Stimulated activated CD4-positive, alpha-beta T cell treated with anti-CD3 and anti-CD28 coated beads, Interleukin-4, amount 100 ng/mL, for 4 hours (primary cell): ENCODE data around the gene B4GALT3.
A peak's percentile ranks its signal among the peaks of the same experiment; 100 is the strongest.
"Not testable (repeated sequence)": the region's sequence is repeated elsewhere in the genome, so short reads cannot be mapped to it uniquely, and the experiment has no call there.

Experiments
- DNase-seq, 2 experiments: peaks; one replicate each; pipeline ENCODE4 v3.0.0-alpha.2; 2020

Gene B4GALT3

GRCh38 chr1:161177112-161177935, at the start of gene B4GALT3:
Gene B4GALT3, minus strand, starts transcription at chr1:161177507. Its CDS starts 1,447 bp downstream, at chr1:161176060.
- DNase-seq, result peak; percentile 92 to 99

- no peak for DNase-seq
Observed at GRCh38 chr1:161226759-161227158, 49.5 kb upstream of the B4GALT3 start.

- DNase-seq, result no peak
Observed at GRCh38 chr1:161226320-161226711, 49.0 kb upstream of the B4GALT3 start.

- DNase-seq, result peak; percentile 75 to 93
Observed at GRCh38 chr1:161225534-161226319, 48.4 kb upstream of the B4GALT3 start, which contains the start of gene TOMM40L. Gene TOMM40L, plus strand, starts transcription at chr1:161226060. Its CDS starts 430 bp downstream, at chr1:161226490.

DNA sequence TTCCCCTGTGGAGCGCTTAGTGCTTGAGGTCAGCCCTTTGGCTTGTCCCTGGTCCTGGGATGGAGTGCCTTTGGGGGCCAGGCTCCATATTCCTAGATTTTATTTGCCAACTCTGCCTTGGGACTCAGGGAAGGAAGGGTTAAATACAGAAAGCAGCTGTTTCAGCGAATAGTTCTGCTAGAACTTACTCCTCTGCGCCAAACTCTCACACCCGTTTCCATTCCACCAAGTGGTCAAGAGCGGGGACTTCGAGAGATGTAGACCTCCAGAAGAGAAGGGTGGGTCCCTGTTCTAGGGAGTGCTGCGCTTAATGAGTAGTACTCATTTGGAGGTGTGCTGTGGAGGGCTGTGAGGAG, 47.8 kb upstream of the B4GALT3 start:
- DNase-seq, result no peak

DNA sequence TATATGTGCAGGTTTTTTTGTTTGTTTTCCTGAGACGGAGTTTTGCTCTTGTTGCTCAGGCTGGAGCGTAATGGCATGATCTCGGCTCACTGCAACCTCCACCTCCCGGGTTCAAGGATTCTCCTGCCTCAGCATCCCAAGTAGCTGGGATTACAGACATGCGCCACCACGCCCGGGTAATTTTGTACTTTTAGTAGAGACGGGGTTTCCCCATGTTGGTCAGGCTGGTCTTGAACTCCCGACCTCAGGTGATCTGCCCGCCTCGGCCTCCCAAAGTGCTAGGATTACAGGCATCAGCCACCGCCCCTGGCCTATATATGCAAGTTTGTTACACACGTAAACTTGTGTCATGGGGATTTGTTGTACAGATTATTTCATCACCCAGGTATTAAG, 47.4 kb upstream of the B4GALT3 start:
- not testable (repeated sequence) for DNase-seq

- no peak for DNase-seq
Observed at GRCh38 chr1:161223805-161224694, 46.7 kb upstream of the B4GALT3 start.

DNA sequence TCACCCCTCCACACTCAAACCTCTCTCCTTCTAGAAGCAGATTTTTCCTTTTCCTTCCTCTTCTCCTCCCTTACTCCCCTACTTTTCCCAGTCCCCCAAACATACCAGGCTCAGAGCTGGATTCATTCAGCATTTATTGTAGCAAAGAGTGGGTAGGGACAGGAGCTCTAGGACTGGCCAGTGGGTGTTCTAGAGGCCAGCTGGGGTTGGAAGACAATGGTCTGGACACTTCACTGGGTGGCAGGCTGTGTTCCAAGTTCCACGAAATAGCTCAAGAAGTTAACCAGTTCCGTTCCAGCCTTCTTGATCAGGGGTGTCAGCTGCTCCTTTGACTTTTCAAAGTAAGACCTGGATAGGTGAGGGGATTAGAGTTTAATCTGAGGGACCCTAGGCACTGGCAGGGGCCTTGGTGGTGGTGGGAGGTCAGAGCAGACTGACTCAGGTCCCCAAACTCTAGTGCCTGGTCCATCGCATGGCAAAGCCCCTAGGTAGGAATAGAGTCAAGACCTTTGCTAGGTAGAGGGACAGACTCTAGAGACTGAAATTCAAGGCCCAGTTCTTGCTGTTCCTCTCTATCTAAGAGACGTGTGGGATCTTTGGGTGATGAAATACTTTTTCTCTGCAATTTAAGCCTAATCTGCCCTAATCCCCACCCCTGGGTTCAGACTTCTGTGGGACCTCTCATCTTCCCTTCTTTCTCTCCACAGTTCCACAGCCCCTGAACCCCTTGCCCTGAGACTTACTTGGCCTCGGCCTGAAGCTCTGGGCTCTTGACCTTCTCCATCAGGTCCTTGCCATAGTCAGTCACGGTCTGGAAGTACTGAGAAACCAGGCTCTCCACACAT, 45.1 kb upstream of the B4GALT3 start:
- DNase-seq, result no peak

DNA sequence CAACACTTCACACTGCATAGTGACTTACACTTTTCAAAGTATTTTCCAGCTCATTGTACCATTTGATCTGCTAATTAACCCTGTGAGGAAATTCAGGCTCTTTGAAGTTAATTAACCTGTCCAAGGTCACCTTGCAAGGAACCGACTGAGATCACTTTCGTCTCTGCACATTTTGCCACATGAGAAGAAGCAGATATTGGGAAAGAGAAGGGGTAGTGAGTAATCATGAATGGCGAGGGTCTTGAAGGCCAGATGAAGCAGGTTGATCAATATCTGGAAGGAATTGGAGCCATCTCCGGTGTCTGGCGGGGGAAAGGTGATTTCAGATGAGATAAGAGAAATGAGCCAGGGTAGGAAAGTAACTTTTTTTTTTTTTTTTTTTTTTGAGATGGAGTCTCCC, 42.7 kb upstream of the B4GALT3 start:
- no peak for DNase-seq

DNA sequence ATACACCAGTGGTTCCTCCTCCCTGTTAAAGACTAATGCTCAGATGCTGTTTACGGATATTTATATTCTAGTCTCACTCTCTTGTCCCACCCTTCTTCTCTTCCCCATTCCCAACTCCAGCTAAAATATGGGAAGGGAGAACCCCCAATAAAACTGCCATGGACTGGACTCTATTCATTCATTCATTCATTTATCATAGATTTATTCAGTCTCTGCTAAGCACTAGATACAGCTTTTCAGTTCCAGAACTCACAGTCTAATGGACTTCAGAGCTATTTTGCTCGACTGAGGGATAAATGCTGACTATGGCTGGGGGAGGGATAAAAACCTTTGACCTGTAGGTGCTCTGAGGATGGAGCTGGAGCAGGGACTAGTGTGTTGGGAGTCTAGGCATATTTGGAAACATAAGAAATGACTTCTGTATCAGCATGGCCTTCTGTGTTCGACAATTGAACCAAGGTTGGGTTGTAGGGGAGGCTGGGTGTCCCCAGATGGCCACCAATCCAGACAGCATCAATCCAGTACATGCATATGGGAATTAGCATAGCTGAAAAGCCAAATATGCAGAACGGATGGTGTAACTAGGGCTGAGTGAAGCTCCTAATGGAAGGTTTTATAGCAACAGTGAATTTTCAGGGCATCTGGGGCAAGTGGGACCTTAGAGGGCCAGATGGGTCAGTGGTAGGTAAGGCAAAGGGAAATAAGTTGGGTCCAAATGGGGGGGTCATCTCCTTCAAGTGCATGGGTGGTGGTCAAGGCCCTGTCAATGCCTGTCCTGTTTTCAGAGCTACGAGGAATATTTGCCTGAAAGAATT, 42.0 kb upstream of the B4GALT3 start:
- no peak for DNase-seq

DNA sequence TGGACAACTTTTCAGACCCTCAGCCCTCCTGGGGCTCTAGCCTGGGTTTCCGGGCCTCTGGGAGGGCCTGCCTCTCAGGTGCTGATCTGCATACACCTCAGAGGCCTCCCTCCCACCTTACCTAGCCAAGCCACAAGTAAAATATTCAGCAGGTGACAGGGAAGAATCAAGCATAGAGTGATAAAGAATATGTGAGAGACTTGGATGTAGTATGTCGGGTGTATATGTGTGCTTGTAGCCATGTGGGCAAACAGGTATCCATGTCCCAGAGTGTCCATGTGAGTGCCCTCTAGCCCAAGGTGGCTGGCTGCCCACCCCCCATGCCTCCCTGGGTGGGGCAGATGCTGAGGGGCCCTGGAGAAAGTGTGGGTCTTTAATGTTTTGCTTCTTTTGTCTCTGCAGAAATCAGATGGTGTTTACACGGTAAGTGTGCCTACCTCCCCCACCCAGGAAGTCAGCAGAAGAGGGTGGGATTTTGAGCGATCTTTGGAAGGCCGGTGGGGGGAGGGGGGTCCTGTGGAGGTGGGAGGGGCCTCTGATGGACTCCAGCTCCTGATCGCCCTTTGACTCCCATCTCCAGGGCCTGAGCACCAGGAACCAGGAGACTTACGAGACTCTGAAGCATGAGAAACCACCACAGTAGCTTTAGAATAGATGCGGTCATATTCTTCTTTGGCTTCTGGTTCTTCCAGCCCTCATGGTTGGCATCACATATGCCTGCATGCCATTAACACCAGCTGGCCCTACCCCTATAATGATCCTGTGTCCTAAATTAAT, 41.2 kb upstream of the B4GALT3 start:
- DNase-seq, result no peak

- no peak for DNase-seq
Observed at GRCh38 chr1:161217831-161218230, 40.5 kb upstream of the B4GALT3 start.

GRCh38 chr1:161216945-161217712, 39.8 kb upstream of the B4GALT3 start:
- no peak for DNase-seq

DNA sequence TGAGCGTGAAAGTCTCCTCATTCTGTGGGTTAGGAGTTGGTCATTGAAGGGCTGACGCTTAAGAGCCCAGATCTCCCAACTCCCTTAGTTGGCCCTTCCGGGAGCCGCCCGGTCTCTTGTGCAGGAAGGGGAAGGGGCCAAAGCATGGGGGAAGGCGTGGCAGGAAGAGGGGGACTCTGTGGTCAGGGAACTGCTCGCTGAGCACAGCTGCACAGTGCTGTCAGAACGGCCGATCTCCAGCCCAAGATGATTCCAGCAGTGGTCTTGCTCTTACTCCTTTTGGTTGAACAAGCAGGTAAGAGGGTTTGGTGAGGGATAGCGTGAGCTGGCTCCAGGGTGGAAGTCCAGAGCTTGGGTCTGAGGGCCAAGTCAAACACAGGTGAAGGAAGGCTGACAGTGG, 37.8 kb upstream of the B4GALT3 start, which contains the start of gene FCER1G:
TSS of gene FCER1G (plus strand) at position 220 of the 400 bp plus-strand sequence. CDS start at position 247, 27 bp downstream.
- no peak for DNase-seq

- no peak for DNase-seq
Observed at GRCh38 chr1:161214369-161214768, 37.1 kb upstream of the B4GALT3 start.

DNA sequence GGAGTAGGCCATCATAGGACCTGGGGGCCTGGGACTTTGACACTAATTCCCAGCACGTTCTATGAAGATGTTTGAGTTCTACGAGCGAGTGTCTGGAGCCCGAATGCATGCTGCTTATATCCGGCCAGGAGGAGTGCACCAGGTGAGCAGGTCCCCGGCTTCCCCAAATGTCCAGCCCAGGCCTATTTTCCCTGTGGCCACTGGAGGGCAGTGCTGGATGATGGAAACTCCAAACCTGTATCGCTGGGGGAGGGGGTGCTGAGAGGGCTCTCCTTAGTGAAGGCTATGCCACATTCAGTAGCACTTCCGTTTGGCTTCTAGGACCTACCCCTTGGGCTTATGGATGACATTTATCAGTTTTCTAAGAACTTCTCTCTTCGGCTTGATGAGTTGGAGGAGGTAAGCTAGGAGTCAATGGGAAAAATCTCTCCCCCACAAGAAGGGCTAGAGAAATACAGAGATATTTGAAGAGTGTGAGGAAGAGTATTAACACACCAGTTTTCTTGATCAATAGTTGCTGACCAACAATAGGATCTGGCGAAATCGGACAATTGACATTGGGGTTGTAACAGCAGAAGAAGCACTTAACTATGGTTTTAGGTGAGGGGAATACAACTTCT, 32.6 kb upstream of the B4GALT3 start:
- peak; percentile 58 to 63 for DNase-seq

GRCh38 chr1:161207173-161207572, 29.9 kb upstream of the B4GALT3 start:
- DNase-seq, result no peak

- no peak for DNase-seq
Observed at GRCh38 chr1:161206411-161207140, 29.3 kb upstream of the B4GALT3 start.
